Adrenal gland (tissue), 5 donors: ENCODE results near the gene SEC16A.

Experiments
- POLR2A ChIP-seq, 2 donors: fragments of 450-650 bp; IDR thresholded peaks; one replicate each; pipeline ENCODE4 v1.6.1; 2017; ENCODE audit warnings: antibody characterized with exemption in 2 of 2, mild to moderate bottlenecking in 2 of 2, moderate library complexity in 1 of 2
- TF ChIP-seq, protein P1 (sequence below), 6 experiments: fragments of 450-650 bp in 4 of 6; fragments of 200-600 bp in 2 of 6; sonication (generic) in 1 of 6; IDR thresholded peaks; 1 replicate in 5 of 6; 2 replicates in 1 of 6; pipeline versions ENCODE4 v1.5.1 to v1.8.0; 2016 to 2021; ENCODE audit warnings: antibody characterized with exemption in 6 of 6, mild to moderate bottlenecking in 2 of 6, moderate library complexity in 1 of 6
- donor health status: DM: no; HTN: no; CAD: no.

DNA sequence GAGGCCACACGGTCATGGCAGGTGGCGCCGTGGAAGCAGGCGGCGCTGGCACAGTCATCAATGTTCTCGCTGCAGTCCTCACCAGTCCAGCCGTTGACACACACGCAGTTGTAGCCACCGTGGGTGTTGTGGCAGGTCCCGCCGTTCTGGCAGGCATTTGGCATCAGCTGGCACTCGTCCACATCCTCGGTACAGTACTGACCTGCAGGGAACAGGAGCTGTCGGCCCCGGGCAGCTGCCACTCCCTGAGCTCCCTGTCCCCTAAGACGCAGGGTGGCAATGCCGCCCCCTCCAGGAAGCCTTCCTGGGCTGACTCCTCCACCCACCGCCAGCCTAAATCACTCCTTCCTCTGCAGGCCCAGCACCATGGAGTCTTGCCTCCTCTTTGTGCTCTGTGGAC, 35.8 kb upstream of the SEC16A start:
- TF ChIP-seq, protein P1, sequence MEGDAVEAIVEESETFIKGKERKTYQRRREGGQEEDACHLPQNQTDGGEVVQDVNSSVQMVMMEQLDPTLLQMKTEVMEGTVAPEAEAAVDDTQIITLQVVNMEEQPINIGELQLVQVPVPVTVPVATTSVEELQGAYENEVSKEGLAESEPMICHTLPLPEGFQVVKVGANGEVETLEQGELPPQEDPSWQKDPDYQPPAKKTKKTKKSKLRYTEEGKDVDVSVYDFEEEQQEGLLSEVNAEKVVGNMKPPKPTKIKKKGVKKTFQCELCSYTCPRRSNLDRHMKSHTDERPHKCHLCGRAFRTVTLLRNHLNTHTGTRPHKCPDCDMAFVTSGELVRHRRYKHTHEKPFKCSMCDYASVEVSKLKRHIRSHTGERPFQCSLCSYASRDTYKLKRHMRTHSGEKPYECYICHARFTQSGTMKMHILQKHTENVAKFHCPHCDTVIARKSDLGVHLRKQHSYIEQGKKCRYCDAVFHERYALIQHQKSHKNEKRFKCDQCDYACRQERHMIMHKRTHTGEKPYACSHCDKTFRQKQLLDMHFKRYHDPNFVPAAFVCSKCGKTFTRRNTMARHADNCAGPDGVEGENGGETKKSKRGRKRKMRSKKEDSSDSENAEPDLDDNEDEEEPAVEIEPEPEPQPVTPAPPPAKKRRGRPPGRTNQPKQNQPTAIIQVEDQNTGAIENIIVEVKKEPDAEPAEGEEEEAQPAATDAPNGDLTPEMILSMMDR (IDR thresholded peaks at IDR 0.05), result no peak
- TF ChIP-seq POLR2A (IDR thresholded peaks at IDR 0.05), result no peak
